BJ (cell line): Measurements from ENCODE around the gene MVK. TPM values are rescaled to one million over a fixed set of nuclear protein-coding genes. Genes with fewer than 3 reads are reported as not detected.

Experiments
- CTCF ChIA-PET: fragments of 350-600 bp; formaldehyde crosslinking; extraction: SDS; loops from one replicate; lab custom pipeline; 2021; ENCODE audit warnings: antibody characterized with exemption, inconsistent platforms; lab: Yijun Ruan, JAX
- POLR2A ChIA-PET: fragments of 300-600 bp; sonication (Branson Sonifier 250); formaldehyde crosslinking; extraction: SDS; loops from one replicate; lab custom pipeline; 2021; ENCODE audit warnings: antibody characterized with exemption; lab: Charles Lee
- DNase-seq: peaks from one replicate; pipeline ENCODE4 v3.0.0-alpha.2; 2011; ENCODE audit warnings: low read depth
- H3K27me3 ChIP-seq: 2 replicates; pipeline ENCODE4 v1.6.0; 2011; ENCODE audit warnings: low read length; ENCODE audit not compliant: control insufficient read depth, insufficient read depth
- H3K36me3 ChIP-seq: 2 replicates; pipeline ENCODE4 v1.5.1; 2011; ENCODE audit warnings: low read length; ENCODE audit not compliant: control insufficient read depth, insufficient read depth
- H3K4me3 ChIP-seq: 2 replicates; pipeline ENCODE4 v1.5.1; 2011; ENCODE audit warnings: low read depth, mild to moderate bottlenecking, control low read depth, low read length
- CTCF ChIP-seq: IDR thresholded peaks from 2 replicates; pipeline ENCODE4 v1.5.1; 2011; ENCODE audit warnings: low read depth, mild to moderate bottlenecking, control low read depth, inconsistent platforms, low read length, moderate library complexity; ENCODE audit not compliant: insufficient read depth
- polyA plus RNA-seq: library from polyadenylated mRNA; depleted of rRNA; stranded (reverse); fragments of >200 nt; gene quantifications from 2 replicates; pipeline ENCODE4 v1.2.3, GENCODE V29; 2011

MVK gene
- polyA plus RNA-seq, 1 experiment = 7.5 TPM

GRCh38 chr12:109604132-109604585 lies 30.6 kb downstream of the MVK start:
- ChIA-PET POLR2A (no interaction called here), CTCF (interaction anchor here (1.8 kb wide), 1 partner anchor 171 kb away, joined by 4 read pairs; no protein-coding TSS in a partner anchor)
- no peak for DNase-seq
- no peak overlapping the region for H3K4me3 ChIP-seq
- H3K27me3 ChIP-seq = peaks cover 3% of the 10 kb centered on the region; the same call in 1 of the 2 replicates
- no peak for TF ChIP-seq CTCF
- H3K36me3 ChIP-seq = no peaks in the 10 kb centered on the region

GRCh38 chr12:109605016-109605415 lies 31.4 kb downstream of the MVK start:
- H3K36me3 ChIP-seq = no peaks in the 10 kb centered on the region
- no peak for DNase-seq
- POLR2A ChIA-PET = no interaction called here

GRCh38 chr12:109605599-109606228 lies 32.1 kb downstream of the MVK start:
- ChIA-PET CTCF (interaction anchor here (1.3 to 3.6 kb wide), 2 partner anchors 8 to 11 kb away, joined by 4 to 22 read pairs; no protein-coding TSS in a partner anchor), POLR2A (no interaction called here)
- Histone ChIP-seq H3K27me3 (peaks cover 6% of the 10 kb centered on the region), H3K4me3 (no peak overlapping the region), H3K36me3 (no peaks in the 10 kb centered on the region)
- DNase-seq = no peak
- no peak for TF ChIP-seq CTCF

More at GRCh38 chr12:109605016-109605415, 31.4 kb downstream of the MVK start:
- CTCF ChIA-PET = interaction anchor here (1.8 kb wide), 1 partner anchor 171 kb away, joined by 4 read pairs; no protein-coding TSS in a partner anchor
- no peak for TF ChIP-seq CTCF
- no peak overlapping the region for H3K4me3 ChIP-seq
- peaks cover 6% of the 10 kb centered on the region for H3K27me3 ChIP-seq

- ChIA-PET CTCF (interaction anchor here (1.3 to 3.6 kb wide), 2 partner anchors 9 to 11 kb away, joined by 4 to 22 read pairs; no protein-coding TSS in a partner anchor), POLR2A (no interaction called here)
- peaks cover 6% of the 10 kb centered on the region for H3K27me3 ChIP-seq
- no peak for DNase-seq
- no peak overlapping the region for H3K4me3 ChIP-seq
- no peaks in the 10 kb centered on the region for H3K36me3 ChIP-seq
- TF ChIP-seq CTCF = no peak
Observed at GRCh38 chr12:109606320-109607028, 32.9 kb downstream of the MVK start.

DNA sequence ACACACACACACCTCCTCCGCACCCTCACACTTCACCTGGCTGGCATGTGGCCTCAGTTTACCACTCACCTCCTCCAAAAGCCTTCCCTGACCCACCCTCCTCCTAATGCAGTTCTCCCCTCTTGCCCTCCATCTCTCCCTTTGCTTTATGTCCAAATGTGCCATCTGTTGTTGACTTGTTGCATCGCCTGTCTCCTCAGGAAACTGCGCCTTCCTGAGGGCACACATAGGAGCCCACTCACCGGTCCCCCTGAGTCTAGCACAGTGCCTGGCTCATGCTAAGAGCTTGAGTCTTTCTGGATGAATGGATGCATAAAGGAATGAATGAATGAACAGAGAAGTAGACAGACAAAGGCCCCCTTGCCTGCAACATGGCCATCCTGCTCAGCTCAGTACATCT lies 34.0 kb downstream of the MVK start:
- TF ChIP-seq CTCF = no peak
- H3K27me3 ChIP-seq = peaks cover 4% of the 10 kb centered on the region
- H3K4me3 ChIP-seq = no peak overlapping the region
- no peaks in the 10 kb centered on the region for H3K36me3 ChIP-seq
- DNase-seq = no peak
- POLR2A ChIA-PET = no interaction called here
- CTCF ChIA-PET = interaction anchor here (3.6 kb wide), 1 partner anchor 10 kb away, joined by 22 read pairs; no protein-coding TSS in a partner anchor
